DND-41 (cell line): ENCODE results near the gene MTFMT.

Experiments
- EZH2 ChIP-seq: IDR thresholded peaks from 3 replicates; pipeline ENCODE4 v1.6.1; 2012; ENCODE audit warnings: borderline replicate concordance, low read depth, mild to moderate bottlenecking, moderate library complexity, low read length, inconsistent platforms; ENCODE audit not compliant: severe bottlenecking
- TF ChIP-seq, protein P1 (sequence below): IDR thresholded peaks from 2 replicates; pipeline ENCODE4 v1.5.1; 2012; ENCODE audit warnings: borderline replicate concordance, low read length, moderate library complexity, mild to moderate bottlenecking; ENCODE audit not compliant: poor library complexity, severe bottlenecking; ENCODE audit errors: extremely low read depth

DNA sequence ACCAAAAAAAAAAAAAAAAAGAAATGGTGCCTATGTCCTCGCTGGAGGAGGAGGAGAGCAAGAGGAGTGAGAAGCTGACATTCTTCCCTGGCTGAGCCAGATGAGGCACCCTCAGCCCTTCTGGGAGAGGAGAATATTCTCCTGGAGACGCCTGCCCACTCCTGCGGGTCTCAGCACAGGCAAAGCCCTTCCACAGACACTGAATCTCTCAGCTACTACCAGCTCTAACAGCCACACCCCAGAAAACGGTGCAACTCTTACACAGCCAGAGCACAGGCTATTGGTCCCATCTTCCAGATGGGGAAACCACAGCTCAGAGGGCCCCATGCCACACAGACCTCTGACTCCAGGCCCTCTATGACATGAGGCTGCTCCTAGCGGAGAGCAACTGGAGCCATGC is 32.6 kb upstream of the MTFMT start:
- TF ChIP-seq, protein P1, sequence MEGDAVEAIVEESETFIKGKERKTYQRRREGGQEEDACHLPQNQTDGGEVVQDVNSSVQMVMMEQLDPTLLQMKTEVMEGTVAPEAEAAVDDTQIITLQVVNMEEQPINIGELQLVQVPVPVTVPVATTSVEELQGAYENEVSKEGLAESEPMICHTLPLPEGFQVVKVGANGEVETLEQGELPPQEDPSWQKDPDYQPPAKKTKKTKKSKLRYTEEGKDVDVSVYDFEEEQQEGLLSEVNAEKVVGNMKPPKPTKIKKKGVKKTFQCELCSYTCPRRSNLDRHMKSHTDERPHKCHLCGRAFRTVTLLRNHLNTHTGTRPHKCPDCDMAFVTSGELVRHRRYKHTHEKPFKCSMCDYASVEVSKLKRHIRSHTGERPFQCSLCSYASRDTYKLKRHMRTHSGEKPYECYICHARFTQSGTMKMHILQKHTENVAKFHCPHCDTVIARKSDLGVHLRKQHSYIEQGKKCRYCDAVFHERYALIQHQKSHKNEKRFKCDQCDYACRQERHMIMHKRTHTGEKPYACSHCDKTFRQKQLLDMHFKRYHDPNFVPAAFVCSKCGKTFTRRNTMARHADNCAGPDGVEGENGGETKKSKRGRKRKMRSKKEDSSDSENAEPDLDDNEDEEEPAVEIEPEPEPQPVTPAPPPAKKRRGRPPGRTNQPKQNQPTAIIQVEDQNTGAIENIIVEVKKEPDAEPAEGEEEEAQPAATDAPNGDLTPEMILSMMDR: no peak
- no peak for TF ChIP-seq EZH2
